ENCODE data around the gene TXNDC15. TPM values are rescaled to one million over a fixed set of nuclear protein-coding genes. Genes with fewer than 3 reads are reported as not detected.
A peak's percentile ranks its signal among the peaks of the same experiment; 100 is the strongest.

TXNDC15 gene
- total RNA-seq, 4 donors from 2014 or later = 26.3 to 81.9 (median 45.6) TPM

GRCh38 chr5:134913254-134913653 lies 39.1 kb downstream of the TXNDC15 start:
- no peaks in the 10 kb centered on the region for H3K9me3 ChIP-seq
- TF ChIP-seq EP300 (IDR thresholded peaks at IDR 0.05; ENCODE audit: low read depth) = no peak
- no peak for TF ChIP-seq POLR2A (IDR thresholded peaks at IDR 0.05)
- no peak for TF ChIP-seq CTCF (IDR thresholded peaks at IDR 0.05)
- no peak for TF ChIP-seq POLR2AphosphoS5 (IDR thresholded peaks at IDR 0.05)
- no peak for DNase-seq
- in situ Hi-C loops (cut with MboI; ENCODE audit: low pct_ligation_motif_present in 1 of 4, low pct_unique_long_range_greater_than_20kb in 1 of 4, low sequenced_read_pairs in 3 of 4) (loop anchor here in 1 of 4 donors (25.0 kb wide), 1 partner anchor 176 kb away; the partner anchor contains the start of gene CAMLG), intact Hi-C loops (cut with DNase I; ENCODE audit: low total_unique reads) (no loop called here)
- no peak overlapping the region for H3K27ac ChIP-seq
- H3K4me1 ChIP-seq = peaks cover 0 to 4% (median 0%) of the 10 kb centered on the region in 4 donors
- peaks cover 0 to 19% (median 8%) of the 10 kb centered on the region in 4 donors for H3K36me3 ChIP-seq
- H3K4me3 ChIP-seq = no peak overlapping the region
- H3K27me3 ChIP-seq = no peaks in the 10 kb centered on the region
- WGBS, 2 donors (ENCODE audit: low coverage in 1 of 2) = 90 to 100% methylated on average over 1 to 3 of the region's 3 CpGs

DNA sequence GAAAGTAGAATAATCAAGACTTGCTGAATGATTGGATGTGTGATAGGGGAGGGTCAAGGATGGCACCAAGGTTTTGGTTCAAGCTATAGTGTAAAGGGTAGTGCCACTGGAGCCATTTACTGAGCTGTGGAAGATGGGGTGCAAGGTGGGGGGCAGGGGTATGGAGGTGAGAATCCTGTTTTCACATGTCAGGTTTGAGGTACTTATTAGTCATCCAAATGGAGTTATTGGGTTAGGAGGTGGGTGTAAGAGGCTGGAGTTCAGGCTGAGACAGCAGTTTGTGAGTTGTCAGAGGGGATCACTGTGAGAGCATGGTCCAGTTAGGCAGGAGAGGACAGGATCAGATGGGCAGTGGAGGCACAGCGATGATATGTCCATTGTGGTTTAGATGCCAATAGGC lies 39.6 kb downstream of the TXNDC15 start:
- peaks cover 0 to 19% (median 8%) of the 10 kb centered on the region in 4 donors for H3K36me3 ChIP-seq
- no peaks in the 10 kb centered on the region for H3K27me3 ChIP-seq
- no peak for TF ChIP-seq POLR2A (IDR thresholded peaks at IDR 0.05)
- peaks cover 0 to 4% (median 0%) of the 10 kb centered on the region in 4 donors for H3K4me1 ChIP-seq
- intact Hi-C loops (cut with DNase I; ENCODE audit: low total_unique reads) = no loop called here
- H3K9me3 ChIP-seq = no peaks in the 10 kb centered on the region
- H3K4me3 ChIP-seq = no peak overlapping the region
- in situ Hi-C loops (cut with MboI; ENCODE audit: low pct_ligation_motif_present in 1 of 4, low pct_unique_long_range_greater_than_20kb in 1 of 4, low sequenced_read_pairs in 3 of 4) = loop anchor here in 1 of 4 donors (25.0 kb wide), 1 partner anchor 176 kb away; the partner anchor contains the start of gene CAMLG
- H3K27ac ChIP-seq = no peak overlapping the region
- WGBS, 2 donors (ENCODE audit: low coverage in 1 of 2) = 100% methylated on average over 1 of the region's 1 CpG
- DNase-seq = no peak

- Histone ChIP-seq H3K9me3 (no peaks in the 10 kb centered on the region), H3K27ac (no peak overlapping the region), H3K4me3 (no peak overlapping the region), H3K36me3 (peaks cover 0 to 15% (median 6%) of the 10 kb centered on the region in 4 donors), H3K27me3 (no peaks in the 10 kb centered on the region), H3K4me1 (peaks cover 0 to 4% (median 0%) of the 10 kb centered on the region in 4 donors)
- no peak for DNase-seq
- TF ChIP-seq POLR2AphosphoS5 (IDR thresholded peaks at IDR 0.05) = no peak
- TF ChIP-seq EP300 (IDR thresholded peaks at IDR 0.05; ENCODE audit: low read depth) = no peak
- TF ChIP-seq CTCF (IDR thresholded peaks at IDR 0.05) = peak in 3 of 5 experiments; percentile 22 to 36 (median 25)
- 64 to 81% methylated on average over 4 to 10 of the region's 10 CpGs for WGBS, 2 donors (ENCODE audit: low coverage in 1 of 2)
- intact Hi-C loops (cut with DNase I; ENCODE audit: low total_unique reads) = no loop called here
- in situ Hi-C loops (cut with MboI; ENCODE audit: low pct_ligation_motif_present in 1 of 4, low pct_unique_long_range_greater_than_20kb in 1 of 4, low sequenced_read_pairs in 3 of 4) = loop anchor here in 1 of 4 donors (25.0 kb wide), 1 partner anchor 180 kb away; the partner anchor contains the start of gene CAMLG
Observed at GRCh38 chr5:134917070-134917815, 43.1 kb downstream of the TXNDC15 start.

- intact Hi-C loops (cut with DNase I; ENCODE audit: low total_unique reads) (no loop called here), in situ Hi-C loops (cut with MboI; ENCODE audit: low pct_ligation_motif_present in 1 of 4, low pct_unique_long_range_greater_than_20kb in 1 of 4, low sequenced_read_pairs in 3 of 4) (loop anchor here in 1 of 4 donors (25.0 kb wide), 1 partner anchor 182 kb away; the partner anchor contains the start of gene CAMLG)
- H3K36me3 ChIP-seq = peaks cover 0 to 15% (median 6%) of the 10 kb centered on the region in 4 donors
- H3K27me3 ChIP-seq = no peaks in the 10 kb centered on the region
- DNase-seq = no peak
- no peak overlapping the region for H3K27ac ChIP-seq
- H3K4me1 ChIP-seq = peaks cover 0 to 4% (median 0%) of the 10 kb centered on the region in 4 donors
- 78 to 95% methylated on average over 3 of the region's 3 CpGs for WGBS, 2 donors (ENCODE audit: low coverage in 1 of 2)
- no peak overlapping the region for H3K4me3 ChIP-seq
- no peaks in the 10 kb centered on the region for H3K9me3 ChIP-seq
- TF ChIP-seq POLR2A (IDR thresholded peaks at IDR 0.05) (no peak), CTCF (IDR thresholded peaks at IDR 0.05) (no peak), EP300 (IDR thresholded peaks at IDR 0.05; ENCODE audit: low read depth) (no peak), POLR2AphosphoS5 (IDR thresholded peaks at IDR 0.05) (no peak)
Observed at GRCh38 chr5:134918861-134919260, 44.7 kb downstream of the TXNDC15 start.
